Liver (tissue), 10 donors: ENCODE data around the gene FMR1. TPM values are rescaled to one million over a fixed set of nuclear protein-coding genes. Genes with fewer than 3 reads are reported as not detected.

ENCODE experiments used
- DNase-seq: peaks from one replicate; pipeline ENCODE4 v3.0.0-alpha.2; 2017; ENCODE audit warnings: low spot score
- H3K27ac ChIP-seq, 2 donors: one replicate each; pipeline ENCODE4 v1.7.0; 2013; ENCODE audit warnings: inconsistent platforms in 2 of 2, low read length in 2 of 2, control low read depth in 1 of 2, low read depth in 1 of 2, mild to moderate bottlenecking in 1 of 2
- H3K27me3 ChIP-seq, 4 donors: one replicate each; pipeline versions ENCODE4 v1.6.1 to v1.7.0; 2013; ENCODE audit warnings: low read length in 3 of 4, inconsistent platforms in 1 of 4, mild to moderate bottlenecking in 1 of 4, moderate library complexity in 1 of 4; ENCODE audit not compliant: control insufficient read depth in 4 of 4, insufficient read depth in 4 of 4
- H3K36me3 ChIP-seq, 4 donors: one replicate each; pipeline versions ENCODE4 v1.6.1 to v1.7.0; 2013; ENCODE audit warnings: low read length in 3 of 4, mild to moderate bottlenecking in 3 of 4, low read depth in 1 of 4, moderate library complexity in 1 of 4; ENCODE audit not compliant: control insufficient read depth in 4 of 4, insufficient read depth in 3 of 4
- H3K4me1 ChIP-seq, 4 donors: one replicate each; pipeline versions ENCODE4 v1.6.1 to v1.7.0; 2013; ENCODE audit warnings: low read length in 3 of 4, mild to moderate bottlenecking in 3 of 4, moderate library complexity in 1 of 4; ENCODE audit not compliant: control insufficient read depth in 4 of 4, insufficient read depth in 4 of 4
- H3K4me3 ChIP-seq, 3 donors: one replicate each; pipeline versions ENCODE4 v1.6.1 to v1.7.0; 2013; ENCODE audit warnings: low read length in 3 of 3, control low read depth in 1 of 3, low read depth in 1 of 3, mild to moderate bottlenecking in 1 of 3
- H3K9ac ChIP-seq, 2 donors: one replicate each; pipeline ENCODE4 v1.7.0; 2013; ENCODE audit warnings: low read length in 2 of 2, mild to moderate bottlenecking in 2 of 2, moderate library complexity in 2 of 2, control low read depth in 1 of 2, low read depth in 1 of 2
- H3K9me3 ChIP-seq, 4 donors: one replicate each; pipeline versions ENCODE4 v1.6.1 to v1.7.0; 2013; ENCODE audit warnings: low read length in 3 of 4; ENCODE audit not compliant: control insufficient read depth in 4 of 4
- EGR1 ChIP-seq, 2 donors: IDR thresholded peaks; 2 replicates each; pipeline ENCODE4 v1.6.1; 2016 to 2018; ENCODE audit warnings: antibody characterized with exemption in 2 of 2, low read depth in 2 of 2
- HNF4G ChIP-seq: IDR thresholded peaks from 2 replicates; pipeline ENCODE4 v1.6.1; 2016; ENCODE audit warnings: antibody characterized with exemption
- JUND ChIP-seq, 2 donors: IDR thresholded peaks; 2 replicates each; pipeline ENCODE4 v1.6.1; 2016; ENCODE audit warnings: antibody characterized with exemption in 2 of 2
- NR2F2 ChIP-seq: IDR thresholded peaks from 2 replicates; pipeline ENCODE4 v1.6.1; 2016; ENCODE audit warnings: antibody characterized with exemption
- RAD21 ChIP-seq, 2 donors: IDR thresholded peaks; 2 replicates each; pipeline ENCODE4 v1.6.1; 2016; ENCODE audit warnings: antibody characterized with exemption in 2 of 2, mild to moderate bottlenecking in 2 of 2
- REST ChIP-seq: IDR thresholded peaks from 2 replicates; pipeline ENCODE4 v1.6.1; 2016; ENCODE audit warnings: antibody characterized with exemption, mild to moderate bottlenecking
- RXRA ChIP-seq, 2 donors: IDR thresholded peaks; 2 replicates each; pipeline ENCODE4 v1.6.1; 2017 to 2018; ENCODE audit warnings: antibody characterized with exemption in 2 of 2, mild to moderate bottlenecking in 1 of 2
- SP1 ChIP-seq: IDR thresholded peaks from 2 replicates; pipeline ENCODE4 v1.6.1; 2018; ENCODE audit warnings: antibody characterized with exemption, mild to moderate bottlenecking
- TAF1 ChIP-seq: conservative IDR thresholded peaks from 2 replicates; pipeline ENCODE4 v1.6.1; 2016; ENCODE audit warnings: antibody characterized with exemption, mild to moderate bottlenecking
- WGBS: extraction: QIAGEN DNeasy Blood & Tissue Kit; methylation state at CpG from one replicate; pipeline ENCODE4 v1.1.7; 2013; 5-methylcytosine and 5-hydroxymethylcytosine counted together
- polyA plus RNA-seq, 2 donors: library from polyadenylated mRNA; stranded (reverse) in 1 of 2; unstranded in 1 of 2; fragments of 200-250 nt in 1 of 2; fragments of >200 nt in 1 of 2; fragmentation: Nextera tagmentation in 1 of 2; extraction: Ambion mirVana in 1 of 2; gene quantifications; one replicate each; pipeline versions ENCODE4 v1.2.1 to v1.2.3, GENCODE V29; 2013 to 2015
- small RNA-seq: library from RNA; depleted of rRNA; stranded (forward); fragments of <200 nt; gene quantifications from one replicate; pipeline ENCODE3, GENCODE V24; 2014
- total RNA-seq, 2 donors: library from RNA; depleted of rRNA; stranded (reverse); fragments of >200 nt; gene quantifications; one replicate each; pipeline ENCODE4 v1.2.3, GENCODE V29; 2014
- donor health status: healthy.
- donor health status: healthy.
- donor health status: healthy.
- donor health status: healthy.
- donor health status: healthy.

Gene FMR1
- total and polyA plus RNA-seq, 4 donors: 10.9 to 29.4 (median 16.8) TPM

GRCh38 chrX:147978931-147979330 is 67.2 kb downstream of the FMR1 start:
- Histone ChIP-seq H3K36me3 (no peaks in the 10 kb centered on the region), H3K9ac (no peak overlapping the region), H3K27me3 (no peaks in the 10 kb centered on the region), H3K4me3 (no peak overlapping the region), H3K9me3 (no peaks in the 10 kb centered on the region), H3K27ac (no peak overlapping the region), H3K4me1 (no peaks in the 10 kb centered on the region)
- DNase-seq: no peak
- TF ChIP-seq JUND (IDR thresholded peaks at IDR 0.05) (no peak), REST (no peak), TAF1 (no peak), RXRA (IDR thresholded peaks at IDR 0.05) (no peak), NR2F2 (no peak), HNF4G (no peak)
- 81% methylated on average over 6 of the region's 6 CpGs for WGBS

GRCh38 chrX:147981038-147981752 is 69.5 kb downstream of the FMR1 start, which contains the start of gene FMR1NB:
TSS of gene FMR1NB (plus strand) at chrX:147981337. CDS start at chrX:147981403, 66 bp downstream.
- no peak for TF ChIP-seq TAF1
- TF ChIP-seq RAD21 (IDR thresholded peaks at IDR 0.05): no peak
- no peak for TF ChIP-seq EGR1 (IDR thresholded peaks at IDR 0.05; ENCODE audit: low read depth in 2 of 2)
- no peak for TF ChIP-seq RXRA (IDR thresholded peaks at IDR 0.05)
- no peak for TF ChIP-seq SP1
- Histone ChIP-seq H3K4me3 (no peak within 1 kb of the TSS), H3K27ac (no peak within 1 kb of the TSS), H3K4me1 (no peaks in the 10 kb centered on the region), H3K27me3 (no peaks in the 10 kb centered on the region), H3K36me3 (no peaks in the 10 kb centered on the region), H3K9ac (no peak within 1 kb of the TSS), H3K9me3 (no peaks in the 10 kb centered on the region)
- WGBS: 96% methylated on average over 35 of the region's 35 CpGs
- no peak for DNase-seq

Small RNA genes lying within 50 kb of the gene (small RNA-seq; reads per million reads assigned to genes)
- gene RF02118: not detected

Other genes with a start within 250 kb of the FMR1 start
- not detected for gene FMR1NB, start 69.4 kb downstream of the FMR1 start, total RNA-seq
- not detected for gene FMR1NB, start 69.4 kb downstream of the FMR1 start, polyA plus RNA-seq